Activated T-cell treated with anti-CD3 and anti-CD28 coated beads for 24 hours (primary cell): ENCODE data around the gene KLHL24.
A peak's percentile ranks its signal among the peaks of the same experiment; 100 is the strongest.
"Not testable (repeated sequence)": the region's sequence is repeated elsewhere in the genome, so short reads cannot be mapped to it uniquely, and the experiment has no call there.

Experiments used
- DNase-seq: peaks from one replicate; pipeline ENCODE4 v3.0.0-alpha.2; 2020; ENCODE audit warnings: low read depth

The KLHL24 gene

GRCh38 chr3:183635431-183636220 lies at the start of gene KLHL24:
TSS of gene KLHL24 (plus strand) at chr3:183635623. CDS start at chr3:183650357, 14,734 bp downstream.
- DNase-seq = peak; percentile 88

GRCh38 chr3:183586477-183586876 lies 48.9 kb upstream of the KLHL24 start:
- DNase-seq = no peak

- no peak for DNase-seq
Observed at GRCh38 chr3:183587336-183587735, 48.1 kb upstream of the KLHL24 start.

GRCh38 chr3:183590442-183590841 lies 45.0 kb upstream of the KLHL24 start:
- no peak for DNase-seq

- DNase-seq = no peak
Observed at GRCh38 chr3:183591881-183592521, 43.4 kb upstream of the KLHL24 start.

- no peak for DNase-seq
Observed at GRCh38 chr3:183592821-183593220, 42.6 kb upstream of the KLHL24 start.

- no peak for DNase-seq
Observed at GRCh38 chr3:183594636-183595035, 40.8 kb upstream of the KLHL24 start.

- no peak for DNase-seq
Observed at GRCh38 chr3:183597959-183598358, 37.5 kb upstream of the KLHL24 start.

- DNase-seq = not testable (repeated sequence)
Observed at GRCh38 chr3:183611326-183611725, 24.1 kb upstream of the KLHL24 start.

- DNase-seq = no peak
Observed at GRCh38 chr3:183613366-183614285, 21.8 kb upstream of the KLHL24 start.

GRCh38 chr3:183618542-183618941 lies 16.9 kb upstream of the KLHL24 start:
- no peak for DNase-seq

- no peak for DNase-seq
Observed at GRCh38 chr3:183619010-183619409, 16.4 kb upstream of the KLHL24 start.

GRCh38 chr3:183619624-183620251 lies 15.7 kb upstream of the KLHL24 start:
- DNase-seq = no peak

- no peak for DNase-seq
Observed at GRCh38 chr3:183620252-183620628, 15.2 kb upstream of the KLHL24 start.

- DNase-seq = not testable (repeated sequence)
Observed at GRCh38 chr3:183622473-183622872, 12.9 kb upstream of the KLHL24 start.

GRCh38 chr3:183626877-183627594 lies 8.4 kb upstream of the KLHL24 start:
- no peak for DNase-seq

- no peak for DNase-seq
Observed at GRCh38 chr3:183629546-183630301, 5.7 kb upstream of the KLHL24 start.

- no peak for DNase-seq
Observed at GRCh38 chr3:183631715-183632114, 3.7 kb upstream of the KLHL24 start.

GRCh38 chr3:183632725-183633124 lies 2.7 kb upstream of the KLHL24 start:
- not testable (repeated sequence) for DNase-seq

- no peak for DNase-seq
Observed at GRCh38 chr3:183634707-183635106, 716 bp upstream of the KLHL24 start.

GRCh38 chr3:183635107-183635430 lies 354 bp upstream of the KLHL24 start:
- DNase-seq = no peak
